Stimulated activated CD4-positive, alpha-beta T cell treated with anti-CD3 and anti-CD28 coated beads, Interleukin-15, amount 100 ng/mL, for 48 hours (primary cell): ENCODE data around the gene BRCC3.

Experiments
- DNase-seq, 2 donors: peaks; one replicate each; pipeline ENCODE4 v3.0.0-alpha.2; 2020; ENCODE audit warnings: low read depth in 2 of 2

BRCC3 gene

GRCh38 chrX:155070975-155071693, at the start of gene BRCC3, which contains the start of the genes CMC4 and MTCP1:
Gene BRCC3 (plus strand): TSS chrX:155071508. CDS start chrX:155071528, 20 bp downstream.
Gene CMC4 (minus strand): TSS chrX:155071136. CDS start chrX:155064023, 7,113 bp downstream.
Gene MTCP1 (minus strand): TSS chrX:155071136. CDS start chrX:155066010, 5,126 bp downstream.
- peak; percentile 62 for DNase-seq

GRCh38 chrX:155022585-155022984, 48.7 kb upstream of the BRCC3 start, which contains the start of gene F8:
Gene F8 (minus strand): TSS chrX:155022723. CDS start chrX:155022552, 171 bp downstream.
- no peak for DNase-seq

GRCh38 chrX:155023907-155024833, 47.1 kb upstream of the BRCC3 start:
- no peak for DNase-seq

- no peak for DNase-seq
Observed at GRCh38 chrX:155026420-155026726, 44.9 kb upstream of the BRCC3 start.

- DNase-seq: peak; percentile 84 to 88
Observed at GRCh38 chrX:155026727-155027508, 44.4 kb upstream of the BRCC3 start, which contains the start of gene FUNDC2. Gene FUNDC2 (plus strand): TSS chrX:155026844. CDS start chrX:155026939, 95 bp downstream.

GRCh38 chrX:155027509-155028066, 43.7 kb upstream of the BRCC3 start:
- DNase-seq: no peak

- DNase-seq: no peak
Observed at GRCh38 chrX:155028129-155028528, 43.2 kb upstream of the BRCC3 start.

- DNase-seq: no peak
Observed at GRCh38 chrX:155028877-155029291, 42.4 kb upstream of the BRCC3 start.

- DNase-seq: no peak
Observed at GRCh38 chrX:155031657-155032056, 39.7 kb upstream of the BRCC3 start.

- no peak for DNase-seq
Observed at GRCh38 chrX:155035688-155036087, 35.6 kb upstream of the BRCC3 start.

- no peak for DNase-seq
Observed at GRCh38 chrX:155046129-155046810, 25.0 kb upstream of the BRCC3 start.

GRCh38 chrX:155046811-155047528, 24.3 kb upstream of the BRCC3 start:
- no peak for DNase-seq

GRCh38 chrX:155048977-155049619, 22.2 kb upstream of the BRCC3 start:
- DNase-seq: peak in 1 of 2 donors; percentile 46

GRCh38 chrX:155052738-155053498, 18.4 kb upstream of the BRCC3 start:
- no peak for DNase-seq

GRCh38 chrX:155053656-155054055, 17.7 kb upstream of the BRCC3 start:
- DNase-seq: no peak

- no peak for DNase-seq
Observed at GRCh38 chrX:155054255-155054654, 17.1 kb upstream of the BRCC3 start.

GRCh38 chrX:155055494-155055893, 15.8 kb upstream of the BRCC3 start:
- no peak for DNase-seq

- no peak for DNase-seq
Observed at GRCh38 chrX:155056471-155056870, 14.8 kb upstream of the BRCC3 start.
